HCT116 (cell line): Measurements from ENCODE around the gene TMEM208. TPM values are rescaled to one million over a fixed set of nuclear protein-coding genes. Genes with fewer than 3 reads are reported as not detected.

Experiments used
- ATAC-seq: fragments of 200-7000 bp; cut with Tn5 transposase; 2 replicates; pipeline ENCODE4 v1.9.1; 2020; ENCODE audit warnings: mild to moderate bottlenecking, moderate library complexity
- BruUV-seq: library from RNA; stranded (reverse); fragments of 400-500 nt; replicated peaks from 2 replicates; lab custom pipeline; 2021; lab: Mats Ljungman, UMichigan
- CTCF ChIA-PET: fragments of 300-600 bp; sonication (Branson Sonifier 250); formaldehyde crosslinking; loops from one replicate; lab custom pipeline; 2021; ENCODE audit warnings: antibody characterized with exemption; lab: Charles Lee
- POLR2A ChIA-PET: fragments of 300-600, 350-600 bp; sonication (Branson Sonifier 250); formaldehyde crosslinking; loops from one replicate; lab custom pipeline; 2021; ENCODE audit warnings: antibody characterized with exemption; lab: Charles Lee
- RAD21 ChIA-PET, 2 experiments: fragments of 300-600 bp; sonication (Branson Sonifier 250); formaldehyde crosslinking; loops; one replicate each; lab custom pipeline; 2023; ENCODE audit warnings: low total read pairs in 2 of 2; ENCODE audit not compliant: uncharacterized antibody in 2 of 2, unreplicated experiment in 2 of 2, low non-redundant PET in 1 of 2; lab: Charles Lee
- DNase-seq: peaks from one replicate; pipeline ENCODE4 v3.0.0-alpha.2; 2010; ENCODE audit warnings: low read depth, low spot score
- H2AFZ ChIP-seq: fragments of 200-600 bp; shearing (Covaris generic), sonication (generic); 2 replicates; pipeline ENCODE4 v1.6.1; 2017; ENCODE audit warnings: low read depth, mixed run types, mixed read lengths, antibody characterized with exemption, low read length; ENCODE audit not compliant: poor library complexity, severe bottlenecking
- H3K27ac ChIP-seq: 2 replicates; pipeline ENCODE4 v1.5.1; 2012; ENCODE audit warnings: low read depth, low read length
- H3K27me3 ChIP-seq: fragments of 200-600 bp; sonication (generic); 2 replicates; pipeline ENCODE4 v1.6.1; 2016; ENCODE audit warnings: mixed run types, low read length, mixed read lengths; ENCODE audit not compliant: insufficient read depth
- H3K36me3 ChIP-seq, 2 experiments: fragments of 200-500 bp in 1 of 2; fragments of 200-600 bp in 1 of 2; sonication (Bioruptor generic) in 1 of 2; sonication (generic) in 1 of 2; 2 replicates each; pipeline versions ENCODE4 v1.5.1 to v1.6.1; 2014 to 2016; ENCODE audit warnings: low read length in 2 of 2, inconsistent platforms in 1 of 2, mixed read lengths in 1 of 2, mixed run types in 1 of 2; ENCODE audit not compliant: insufficient read depth in 2 of 2, control insufficient read depth in 1 of 2
- H3K4me1 ChIP-seq, 2 experiments: fragments of 200-600 bp in 1 of 2; sonication (generic) in 1 of 2; 2 replicates each; pipeline versions ENCODE4 v1.5.1 to v1.6.1; 2012 to 2017; ENCODE audit warnings: low read length in 2 of 2, inconsistent platforms in 1 of 2, mild to moderate bottlenecking in 1 of 2, mixed read lengths in 1 of 2, mixed run types in 1 of 2, moderate library complexity in 1 of 2; ENCODE audit not compliant: insufficient read depth in 2 of 2, control insufficient read depth in 1 of 2
- H3K4me2 ChIP-seq: fragments of 200-600 bp; sonication (generic); 2 replicates; pipeline ENCODE4 v1.6.1; 2017; ENCODE audit warnings: mixed run types, low read length, mixed read lengths
- H3K4me3 ChIP-seq, 2 experiments: fragments of 200-600 bp in 1 of 2; sonication (generic) in 1 of 2; replicated peaks in 1 of 2; 2 replicates each; pipeline ENCODE4 v1.5.1; 2011 to 2016; ENCODE audit warnings: low read length in 2 of 2, control low read depth in 1 of 2, low read depth in 1 of 2, mild to moderate bottlenecking in 1 of 2, mixed read lengths in 1 of 2, mixed run types in 1 of 2
- H3K79me2 ChIP-seq: fragments of 200-600 bp; sonication (generic); 2 replicates; pipeline ENCODE4 v1.6.1; 2017; ENCODE audit warnings: mild to moderate bottlenecking, mixed run types, low read length, moderate library complexity, mixed read lengths; ENCODE audit not compliant: insufficient read depth
- H3K9ac ChIP-seq: fragments of 200-600 bp; sonication (generic); 2 replicates; pipeline ENCODE4 v1.6.1; 2016; ENCODE audit warnings: low read length, mixed read lengths
- H3K9me2 ChIP-seq: fragments of 200-600 bp; sonication (generic), shearing (Covaris generic); 2 replicates; pipeline ENCODE4 v1.6.1; 2017; ENCODE audit warnings: mixed run types, mild to moderate bottlenecking, moderate library complexity; ENCODE audit not compliant: insufficient read depth
- H3K9me3 ChIP-seq, 2 experiments: fragments of 200-500 bp in 1 of 2; fragments of 200-600 bp in 1 of 2; sonication (Bioruptor generic) in 1 of 2; sonication (generic) in 1 of 2; 2 replicates each; pipeline ENCODE4 v1.6.1; 2014 to 2017; ENCODE audit warnings: low read length in 2 of 2, mixed read lengths in 2 of 2, inconsistent platforms in 1 of 2, low read depth in 1 of 2, mild to moderate bottlenecking in 1 of 2, mixed run types in 1 of 2, moderate library complexity in 1 of 2; ENCODE audit not compliant: control insufficient read depth in 1 of 2, insufficient read depth in 1 of 2
- H4K20me1 ChIP-seq: fragments of 200-600 bp; sonication (generic), shearing (Covaris generic); 2 replicates; pipeline ENCODE4 v1.6.1; 2017; ENCODE audit warnings: mixed run types, mild to moderate bottlenecking, moderate library complexity; ENCODE audit not compliant: insufficient read depth
- CBX3 ChIP-seq: IDR thresholded peaks from 2 replicates; pipeline ENCODE4 v1.6.1; 2012; ENCODE audit warnings: low read depth
- EGR1 ChIP-seq: IDR thresholded peaks from 2 replicates; pipeline ENCODE4 v1.6.1; 2012; ENCODE audit warnings: low read depth
- ELF1 ChIP-seq: IDR thresholded peaks from 2 replicates; pipeline ENCODE4 v1.6.1; 2012; ENCODE audit warnings: low read depth, borderline replicate concordance
- EZH2 ChIP-seq: fragments of 200-600 bp; sonication (generic); IDR thresholded peaks from 2 replicates; pipeline ENCODE4 v1.6.1; 2017; ENCODE audit warnings: antibody characterized with exemption, mixed run types
- FOSL1 ChIP-seq: IDR thresholded peaks from 2 replicates; pipeline ENCODE4 v1.6.1; 2012; ENCODE audit warnings: low read depth
- POLR2A ChIP-seq: IDR thresholded peaks from 2 replicates; pipeline ENCODE4 v1.7.0; 2011; ENCODE audit warnings: borderline replicate concordance; ENCODE audit not compliant: insufficient read depth, insufficient read length; ENCODE audit errors: extremely low read depth
- SP1 ChIP-seq: IDR thresholded peaks from 2 replicates; pipeline ENCODE4 v1.6.1; 2012; ENCODE audit warnings: low read depth
- SRF ChIP-seq: IDR thresholded peaks from 2 replicates; pipeline ENCODE4 v1.6.1; 2012; ENCODE audit warnings: low read depth
- YY1 ChIP-seq: IDR thresholded peaks from 2 replicates; pipeline ENCODE4 v1.6.1; 2011; ENCODE audit warnings: low read length, low read depth, moderate library complexity, mild to moderate bottlenecking; ENCODE audit not compliant: insufficient replicate concordance; ENCODE audit errors: extremely low read depth
- ZFX ChIP-seq: fragments of 450-650 bp; IDR thresholded peaks from 2 replicates; pipeline ENCODE4 v1.6.1; 2017
- intact Hi-C: fragments of 100-400 bp; cut with micrococcal nuclease; formaldehyde crosslinking; loops from 2 replicates; pipeline ENCODE4 v1.10.0; 2022
- total RNA-seq: library from RNA; stranded (reverse); gene quantifications from one replicate; pipeline ENCODE4 v1.2.1, GENCODE V29; 2021; ENCODE audit not compliant: unreplicated experiment
- TF ChIP-seq, protein P1 (sequence below), 3 experiments: fragments of 200-600 bp in 1 of 3; sonication (generic) in 1 of 3; IDR thresholded peaks in 2 of 3; conservative IDR thresholded peaks in 1 of 3; 2 replicates each; pipeline ENCODE4 v1.5.1; 2012 to 2017; ENCODE audit warnings: low read depth in 2 of 3, low read length in 2 of 3, antibody characterized with exemption in 1 of 3, borderline replicate concordance in 1 of 3, control low read depth in 1 of 3, mild to moderate bottlenecking in 1 of 3, mixed read lengths in 1 of 3, mixed run types in 1 of 3, moderate library complexity in 1 of 3; ENCODE audit not compliant: insufficient read depth in 1 of 3

The TMEM208 gene
- total RNA-seq, 1 experiment from 2014 or later: 36.1 TPM

DNA sequence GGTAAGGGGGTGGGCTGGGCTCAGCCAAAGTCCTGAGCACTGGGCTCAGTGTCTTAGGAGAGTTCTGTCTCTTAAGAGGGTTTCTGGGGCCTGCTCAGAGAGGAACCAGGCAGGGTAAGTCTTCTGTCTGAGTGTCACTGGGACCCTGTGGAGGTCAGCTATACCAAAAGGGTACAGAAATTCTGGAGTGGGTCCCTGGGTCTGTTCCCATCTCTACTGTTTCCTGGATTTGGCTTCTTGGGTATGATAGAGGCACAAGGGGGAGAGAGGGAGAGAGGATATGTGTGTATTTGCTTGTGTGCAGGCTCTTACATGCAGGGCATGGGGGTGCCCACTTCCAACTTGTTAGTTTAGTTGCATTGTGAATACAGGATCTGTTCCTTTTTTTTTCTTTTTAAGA lies 33.4 kb upstream of the TMEM208 start:
- POLR2A ChIA-PET: no interaction called here
- peaks cover 20 to 33% of the 10 kb centered on the region in 2 experiments for H3K4me1 ChIP-seq
- H3K27me3 ChIP-seq: no peaks in the 10 kb centered on the region
- BruUV-seq: no TSS peak
- peak overlapping the region; percentile 87 to 91 for H3K4me3 ChIP-seq
- RAD21 ChIA-PET: no interaction called here
- H3K9me3 ChIP-seq: no peaks in the 10 kb centered on the region
- no peak for TF ChIP-seq SRF
- no peak for TF ChIP-seq CBX3
- TF ChIP-seq, protein P1, sequence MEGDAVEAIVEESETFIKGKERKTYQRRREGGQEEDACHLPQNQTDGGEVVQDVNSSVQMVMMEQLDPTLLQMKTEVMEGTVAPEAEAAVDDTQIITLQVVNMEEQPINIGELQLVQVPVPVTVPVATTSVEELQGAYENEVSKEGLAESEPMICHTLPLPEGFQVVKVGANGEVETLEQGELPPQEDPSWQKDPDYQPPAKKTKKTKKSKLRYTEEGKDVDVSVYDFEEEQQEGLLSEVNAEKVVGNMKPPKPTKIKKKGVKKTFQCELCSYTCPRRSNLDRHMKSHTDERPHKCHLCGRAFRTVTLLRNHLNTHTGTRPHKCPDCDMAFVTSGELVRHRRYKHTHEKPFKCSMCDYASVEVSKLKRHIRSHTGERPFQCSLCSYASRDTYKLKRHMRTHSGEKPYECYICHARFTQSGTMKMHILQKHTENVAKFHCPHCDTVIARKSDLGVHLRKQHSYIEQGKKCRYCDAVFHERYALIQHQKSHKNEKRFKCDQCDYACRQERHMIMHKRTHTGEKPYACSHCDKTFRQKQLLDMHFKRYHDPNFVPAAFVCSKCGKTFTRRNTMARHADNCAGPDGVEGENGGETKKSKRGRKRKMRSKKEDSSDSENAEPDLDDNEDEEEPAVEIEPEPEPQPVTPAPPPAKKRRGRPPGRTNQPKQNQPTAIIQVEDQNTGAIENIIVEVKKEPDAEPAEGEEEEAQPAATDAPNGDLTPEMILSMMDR (IDR thresholded peaks at IDR 0.05 in 2 of 3, conservative IDR thresholded peaks at IDR 0.05 in 1 of 3; ENCODE audit: borderline replicate concordance in 1 of 3, insufficient read depth in 1 of 3, low read depth in 2 of 3, low read length in 2 of 3): no peak
- no peak for TF ChIP-seq SP1
- TF ChIP-seq YY1: no peak
- TF ChIP-seq ZFX: no peak
- TF ChIP-seq ELF1: no peak
- TF ChIP-seq FOSL1: no peak
- TF ChIP-seq EGR1: no peak
- TF ChIP-seq POLR2A: no peak
- no peak for TF ChIP-seq EZH2
- H4K20me1 ChIP-seq: no peaks in the 10 kb centered on the region; the same call in 1 of the 2 replicates
- DNase-seq: no peak
- peak overlapping the region; percentile 95 for H3K4me2 ChIP-seq
- peak overlapping the region; percentile 85 for H3K9ac ChIP-seq
- H3K9me2 ChIP-seq: no peaks in the 10 kb centered on the region
- CTCF ChIA-PET: no interaction called here
- H3K27ac ChIP-seq: peak overlapping the region; percentile 84; the same call in 1 of the 2 replicates
- peaks cover 53% of the 10 kb centered on the region for H3K79me2 ChIP-seq
- no peak overlapping the region for H2AFZ ChIP-seq
- no peak for ATAC-seq
- peaks cover 24 to 40% of the 10 kb centered on the region in 2 experiments; a peak in 3 of 4 replicates for H3K36me3 ChIP-seq
- intact Hi-C loops: no loop called here
